Measurements from ENCODE around the gene HTT-AS.

DNA sequence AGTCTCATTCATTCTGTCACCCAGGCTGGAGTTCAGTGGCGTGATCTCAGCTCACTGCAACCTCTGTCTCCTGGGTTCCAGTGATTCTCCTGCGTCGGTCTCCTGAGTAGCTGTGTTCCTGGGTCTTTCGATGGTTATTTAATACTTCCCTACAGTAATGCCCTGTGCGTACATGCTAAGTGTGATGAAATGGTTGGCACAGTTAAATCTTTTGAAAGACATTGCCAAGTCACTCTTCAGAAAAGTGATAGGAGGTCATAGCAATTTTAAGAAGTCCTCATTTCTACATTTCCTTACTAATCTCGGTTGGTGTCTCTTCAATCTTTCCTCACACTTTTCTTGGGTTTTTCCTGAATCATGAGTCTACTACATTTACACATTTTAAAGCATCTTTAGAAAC, 14.4 kb downstream of the HTT-AS start:
- TF ChIP-seq CTCF (IDR thresholded peaks at IDR 0.05; ENCODE audit: low read length) (no peak), EZH2phosphoT487 (IDR thresholded peaks at IDR 0.05; ENCODE audit: low read length) (no peak)

All from MM.1S (cell line).